Lung (tissue), 12 donors: Measurements from ENCODE around the gene NAV2. TPM values are rescaled to one million over a fixed set of nuclear protein-coding genes. Genes with fewer than 3 reads are reported as not detected.

Experiments used
- ATAC-seq: fragments of 200-7000 bp; cut with Tn5 transposase; one replicate; pipeline ENCODE4 v1.9.1; 2020; ENCODE audit warnings: moderate number of reproducible peaks; ENCODE audit not compliant: insufficient read depth, low FRiP score
- DNase-seq, 3 donors: peaks; one replicate each; pipeline ENCODE4 v3.0.0-alpha.2; 2013 to 2017
- H3K27ac ChIP-seq, 2 donors: one replicate each; pipeline ENCODE4 v1.5.1; 2013; ENCODE audit warnings: mild to moderate bottlenecking in 2 of 2, moderate library complexity in 2 of 2, control low read depth in 1 of 2, inconsistent platforms in 1 of 2, low read depth in 1 of 2, low read length in 1 of 2
- H3K27me3 ChIP-seq, 3 donors: one replicate each; pipeline ENCODE4 v1.5.1; 2013; ENCODE audit warnings: low read length in 2 of 3; ENCODE audit not compliant: control insufficient read depth in 3 of 3, insufficient read depth in 3 of 3
- H3K36me3 ChIP-seq, 4 donors: one replicate each; pipeline ENCODE4 v1.5.1; 2013; ENCODE audit warnings: low read length in 4 of 4, mild to moderate bottlenecking in 1 of 4, moderate library complexity in 1 of 4; ENCODE audit not compliant: control insufficient read depth in 4 of 4, insufficient read depth in 4 of 4
- H3K4me1 ChIP-seq, 5 donors: one replicate each; pipeline ENCODE4 v1.5.1; 2013; ENCODE audit warnings: low read length in 5 of 5, mild to moderate bottlenecking in 2 of 5, moderate library complexity in 1 of 5; ENCODE audit not compliant: control insufficient read depth in 5 of 5, insufficient read depth in 5 of 5
- H3K4me3 ChIP-seq: one replicate; pipeline ENCODE4 v1.5.1; 2013; ENCODE audit warnings: mild to moderate bottlenecking, control low read depth, moderate library complexity
- H3K9ac ChIP-seq, 2 donors: one replicate each; pipeline ENCODE4 v1.5.1; 2013; ENCODE audit warnings: low read length in 2 of 2, control low read depth in 1 of 2; ENCODE audit not compliant: insufficient read depth in 1 of 2
- H3K9me3 ChIP-seq, 4 donors: one replicate each; pipeline ENCODE4 v1.5.1; 2013; ENCODE audit warnings: low read length in 3 of 4, mild to moderate bottlenecking in 1 of 4, moderate library complexity in 1 of 4; ENCODE audit not compliant: control insufficient read depth in 4 of 4, insufficient read depth in 3 of 4
- WGBS, 2 donors: extraction: QIAGEN DNeasy Blood & Tissue Kit; methylation state at CpG; one replicate each; pipeline ENCODE4 v1.1.7; 2013; 5-methylcytosine and 5-hydroxymethylcytosine counted together
- polyA plus RNA-seq, 2 donors: library from polyadenylated mRNA; stranded (reverse); fragments of 200-250 nt; gene quantifications; one replicate each; pipeline ENCODE4 v1.2.1, GENCODE V29; 2013
- total RNA-seq, 2 donors: library from RNA; depleted of rRNA in 1 of 2; stranded (reverse); fragments of >200 nt in 1 of 2; gene quantifications; one replicate each; pipeline ENCODE4 v1.2.1, GENCODE V29; 2014 to 2021
- TF ChIP-seq, protein P1 (sequence below): IDR thresholded peaks from 2 replicates; pipeline ENCODE4 v1.5.1; 2012; ENCODE audit warnings: mild to moderate bottlenecking; ENCODE audit errors: control extremely low read depth, extremely low read depth
- donor health status: control.
- donor health status: control.
- donor health status: Bipolar disorder and iron deficiency.
- donor health status: healthy.
- donor health status: DM: yes; HTN: yes; CAD: no.

NAV2 gene
- total and polyA plus RNA-seq, 4 donors, result 6.8 to 47.9 (median 20.2) TPM

- no peaks in the 10 kb centered on the region for H3K9me3 ChIP-seq
- no peak for ATAC-seq
- peaks cover 0 to 13% (median 5%) of the 10 kb centered on the region in 5 donors for H3K4me1 ChIP-seq
- no peaks in the 10 kb centered on the region for H3K27me3 ChIP-seq
- no peak for DNase-seq
- H3K27ac ChIP-seq, result no peak overlapping the region
- WGBS, 2 donors, result 95% methylated on average over 4 of the region's 4 CpGs
- no peak overlapping the region for H3K9ac ChIP-seq
- H3K4me3 ChIP-seq, result no peak overlapping the region
- TF ChIP-seq, protein P1, sequence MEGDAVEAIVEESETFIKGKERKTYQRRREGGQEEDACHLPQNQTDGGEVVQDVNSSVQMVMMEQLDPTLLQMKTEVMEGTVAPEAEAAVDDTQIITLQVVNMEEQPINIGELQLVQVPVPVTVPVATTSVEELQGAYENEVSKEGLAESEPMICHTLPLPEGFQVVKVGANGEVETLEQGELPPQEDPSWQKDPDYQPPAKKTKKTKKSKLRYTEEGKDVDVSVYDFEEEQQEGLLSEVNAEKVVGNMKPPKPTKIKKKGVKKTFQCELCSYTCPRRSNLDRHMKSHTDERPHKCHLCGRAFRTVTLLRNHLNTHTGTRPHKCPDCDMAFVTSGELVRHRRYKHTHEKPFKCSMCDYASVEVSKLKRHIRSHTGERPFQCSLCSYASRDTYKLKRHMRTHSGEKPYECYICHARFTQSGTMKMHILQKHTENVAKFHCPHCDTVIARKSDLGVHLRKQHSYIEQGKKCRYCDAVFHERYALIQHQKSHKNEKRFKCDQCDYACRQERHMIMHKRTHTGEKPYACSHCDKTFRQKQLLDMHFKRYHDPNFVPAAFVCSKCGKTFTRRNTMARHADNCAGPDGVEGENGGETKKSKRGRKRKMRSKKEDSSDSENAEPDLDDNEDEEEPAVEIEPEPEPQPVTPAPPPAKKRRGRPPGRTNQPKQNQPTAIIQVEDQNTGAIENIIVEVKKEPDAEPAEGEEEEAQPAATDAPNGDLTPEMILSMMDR, result no peak
- H3K36me3 ChIP-seq, result peaks cover 0 to 9% (median 3%) of the 10 kb centered on the region in 4 donors
Observed at GRCh38 chr11:19872512-19873145, 160.0 kb downstream of the NAV2 start.

GRCh38 chr11:19873730-19874129, 161.1 kb downstream of the NAV2 start:
- peaks cover 0 to 7% (median 4%) of the 10 kb centered on the region in 5 donors for H3K4me1 ChIP-seq
- WGBS, 2 donors, result 58 to 78% methylated on average over 1 of the region's 1 CpG
- no peak overlapping the region for H3K4me3 ChIP-seq
- ATAC-seq, result no peak
- no peak overlapping the region for H3K27ac ChIP-seq
- H3K36me3 ChIP-seq, result peaks cover 0 to 9% (median 3%) of the 10 kb centered on the region in 4 donors
- TF ChIP-seq, protein P1, result no peak
- no peak overlapping the region for H3K9ac ChIP-seq
- DNase-seq, result peak in 1 of 3 donors; percentile 33
- H3K27me3 ChIP-seq, result no peaks in the 10 kb centered on the region
- H3K9me3 ChIP-seq, result no peaks in the 10 kb centered on the region

GRCh38 chr11:19874266-19874665, 161.6 kb downstream of the NAV2 start:
- ATAC-seq, result no peak
- no peak for DNase-seq
- Histone ChIP-seq H3K27ac (no peak overlapping the region), H3K27me3 (no peaks in the 10 kb centered on the region), H3K4me3 (no peak overlapping the region), H3K9ac (no peak overlapping the region), H3K36me3 (peaks cover 0 to 9% (median 3%) of the 10 kb centered on the region in 4 donors), H3K4me1 (peaks cover 0 to 7% (median 4%) of the 10 kb centered on the region in 5 donors), H3K9me3 (no peaks in the 10 kb centered on the region)
- TF ChIP-seq, protein P1, result no peak
